ENCODE data around the gene SCAF4.
"Not testable (repeated sequence)": the region's sequence is repeated elsewhere in the genome, so short reads cannot be mapped to it uniquely, and the experiment has no call there.

The SCAF4 gene

GRCh38 chr21:31731857-31732596, at the start of gene SCAF4:
Gene SCAF4 (minus strand): TSS chr21:31732118. CDS start chr21:31731692, 426 bp downstream.
- peak; percentile 85 for DNase-seq

GRCh38 chr21:31780944-31781343, 49.0 kb upstream of the SCAF4 start:
- no peak for DNase-seq

- DNase-seq: no peak
Measured at GRCh38 chr21:31778546-31778945, 46.6 kb upstream of the SCAF4 start.

GRCh38 chr21:31777857-31778256, 45.9 kb upstream of the SCAF4 start:
- no peak for DNase-seq

GRCh38 chr21:31774031-31774430, 42.1 kb upstream of the SCAF4 start:
- no peak for DNase-seq

GRCh38 chr21:31772674-31773555, 41.0 kb upstream of the SCAF4 start:
- no peak for DNase-seq

GRCh38 chr21:31771685-31772084, 39.8 kb upstream of the SCAF4 start:
- no peak for DNase-seq

- no peak for DNase-seq
Measured at GRCh38 chr21:31768710-31769109, 36.8 kb upstream of the SCAF4 start.

- DNase-seq: no peak
Measured at GRCh38 chr21:31766899-31767298, 35.0 kb upstream of the SCAF4 start.

GRCh38 chr21:31765850-31766249, 33.9 kb upstream of the SCAF4 start:
- not testable (repeated sequence) for DNase-seq

- DNase-seq: no peak
Measured at GRCh38 chr21:31760931-31761330, 29.0 kb upstream of the SCAF4 start.

GRCh38 chr21:31756787-31757186, 24.9 kb upstream of the SCAF4 start:
- no peak for DNase-seq

- DNase-seq: no peak
Measured at GRCh38 chr21:31755027-31755426, 23.1 kb upstream of the SCAF4 start.

- no peak for DNase-seq
Measured at GRCh38 chr21:31754708-31754960, 22.7 kb upstream of the SCAF4 start.

GRCh38 chr21:31753949-31754707, 22.2 kb upstream of the SCAF4 start:
- DNase-seq: no peak

- DNase-seq: no peak
Measured at GRCh38 chr21:31752967-31753366, 21.0 kb upstream of the SCAF4 start.

GRCh38 chr21:31752352-31752751, 20.4 kb upstream of the SCAF4 start:
- no peak for DNase-seq

- DNase-seq: no peak
Measured at GRCh38 chr21:31750843-31751242, 18.9 kb upstream of the SCAF4 start.

GRCh38 chr21:31744182-31744800, 12.4 kb upstream of the SCAF4 start:
- no peak for DNase-seq

GRCh38 chr21:31743712-31744111, 11.8 kb upstream of the SCAF4 start:
- DNase-seq: no peak

GRCh38 chr21:31741116-31741515, 9.2 kb upstream of the SCAF4 start:
- no peak for DNase-seq

- not testable (repeated sequence) for DNase-seq
Measured at GRCh38 chr21:31737586-31738397, 5.9 kb upstream of the SCAF4 start.
